Activated CD4-positive, alpha-beta T cell treated with anti-CD3 and anti-CD28 coated beads for 48 hours (primary cell): Measurements from ENCODE around the gene OGFOD3.
A peak's percentile ranks its signal among the peaks of the same experiment; 100 is the strongest.
"Not testable (repeated sequence)": the region's sequence is repeated elsewhere in the genome, so short reads cannot be mapped to it uniquely, and the experiment has no call there.

Experiments
- DNase-seq: peaks from one replicate; pipeline ENCODE4 v3.0.0-alpha.2; 2020

Gene OGFOD3

GRCh38 chr17:82371333-82372248 is 46.8 kb downstream of the OGFOD3 start, which contains the start of gene UTS2R:
Gene UTS2R, plus strand, starts transcription at chr17:82371765. Its CDS starts 2,560 bp downstream, at chr17:82374325.
- no peak for DNase-seq

GRCh38 chr17:82370471-82371332 is 47.7 kb downstream of the OGFOD3 start:
- peak; percentile 48 for DNase-seq

- DNase-seq: no peak
Measured at GRCh38 chr17:82369211-82369610, 49.2 kb downstream of the OGFOD3 start.

- DNase-seq: no peak
Measured at GRCh38 chr17:82367724-82368524, 50.5 kb downstream of the OGFOD3 start.

- DNase-seq: no peak
Measured at GRCh38 chr17:82366749-82367148, 51.6 kb downstream of the OGFOD3 start.

- no peak for DNase-seq
Measured at GRCh38 chr17:82365606-82366295, 52.6 kb downstream of the OGFOD3 start.

GRCh38 chr17:82361885-82362633 is 56.3 kb downstream of the OGFOD3 start:
- no peak for DNase-seq

GRCh38 chr17:82359451-82360074 is 58.8 kb downstream of the OGFOD3 start:
- not testable (repeated sequence) for DNase-seq

- DNase-seq: no peak
Measured at GRCh38 chr17:82358465-82359350, 59.7 kb downstream of the OGFOD3 start, which contains the start of gene TEX19. Gene TEX19, plus strand, starts transcription at chr17:82359247. Its CDS starts 2,904 bp downstream, at chr17:82362151.

GRCh38 chr17:82357394-82357793 is 61.0 kb downstream of the OGFOD3 start:
- no peak for DNase-seq

GRCh38 chr17:82356845-82357355 is 61.5 kb downstream of the OGFOD3 start:
- DNase-seq: no peak

- no peak for DNase-seq
Measured at GRCh38 chr17:82355770-82356427, 62.5 kb downstream of the OGFOD3 start.

GRCh38 chr17:82354804-82355308 is 63.5 kb downstream of the OGFOD3 start:
- DNase-seq: no peak

GRCh38 chr17:82353484-82353883 is 64.9 kb downstream of the OGFOD3 start:
- no peak for DNase-seq

GRCh38 chr17:82351713-82352488 is 66.5 kb downstream of the OGFOD3 start:
- peak; percentile 91 for DNase-seq

GRCh38 chr17:82351254-82351712 is 67.1 kb downstream of the OGFOD3 start:
- no peak for DNase-seq

GRCh38 chr17:82350182-82351030 is 68.0 kb downstream of the OGFOD3 start:
- peak; percentile 72 for DNase-seq
